Stimulated activated effector memory CD8-positive, alpha-beta T cell treated with anti-CD3 and anti-CD28 coated beads, Interleukin-12 subunit alpha, Interleukin-12 subunit beta, amount 100 ng/mL, for 72 hours (primary cell): Measurements from ENCODE around the gene CRADD.
"Not testable (repeated sequence)": the region's sequence is repeated elsewhere in the genome, so short reads cannot be mapped to it uniquely, and the experiment has no call there.

Experiments used
- ATAC-seq: fragments of 150-1000 bp; cut with Tn5 transposase; 2 replicates; pipeline ENCODE4 v1.10.0; 2021
- DNase-seq, 2 donors: peaks; one replicate each; pipeline ENCODE4 v3.0.0; 2021 to 2022; ENCODE audit warnings: low spot score in 2 of 2
- H3K27ac Mint-ChIP-seq: one replicate; pipeline ENCODE4 v1.8.0; 2022; ENCODE audit warnings: mild to moderate bottlenecking, mixed read lengths
- H3K36me3 Mint-ChIP-seq: one replicate; pipeline ENCODE4 v1.8.0; 2022; ENCODE audit warnings: mild to moderate bottlenecking, mixed read lengths
- H3K4me1 Mint-ChIP-seq: one replicate; pipeline ENCODE4 v1.8.0; 2022; ENCODE audit warnings: mixed read lengths
- H3K4me3 Mint-ChIP-seq: one replicate; pipeline ENCODE4 v1.8.0; 2022; ENCODE audit warnings: mild to moderate bottlenecking, mixed read lengths
- H3K9me3 Mint-ChIP-seq: one replicate; pipeline ENCODE4 v1.8.0; 2022; ENCODE audit warnings: mixed read lengths

CRADD gene

GRCh38 chr12:93708952-93709351 lies 31.8 kb downstream of the CRADD start:
- Mint-ChIP-seq H3K9me3 (peaks cover 15% of the 10 kb centered on the region), H3K36me3 (no peaks in the 10 kb centered on the region), H3K4me3 (no peak overlapping the region), H3K27ac (no peak overlapping the region), H3K4me1 (peaks cover 29% of the 10 kb centered on the region)
- no peak for DNase-seq
- ATAC-seq = no peak

- Mint-ChIP-seq H3K27ac (no peak overlapping the region), H3K9me3 (peaks cover 15% of the 10 kb centered on the region), H3K4me3 (no peak overlapping the region), H3K36me3 (no peaks in the 10 kb centered on the region), H3K4me1 (peaks cover 25% of the 10 kb centered on the region)
- DNase-seq (no peak), ATAC-seq (no peak)
These were observed 32.2 kb downstream of the CRADD start for GRCh38 chr12:93709386-93709785.

GRCh38 chr12:93710574-93710926 lies 33.4 kb downstream of the CRADD start:
- Mint-ChIP-seq H3K4me1 (peaks cover 14% of the 10 kb centered on the region), H3K9me3 (peaks cover 15% of the 10 kb centered on the region), H3K36me3 (no peaks in the 10 kb centered on the region), H3K4me3 (no peak overlapping the region), H3K27ac (no peak overlapping the region)
- DNase-seq (no peak), ATAC-seq (no peak)

GRCh38 chr12:93711502-93711901 lies 34.3 kb downstream of the CRADD start:
- H3K4me1 Mint-ChIP-seq, H3K36me3 Mint-ChIP-seq, ATAC-seq, H3K27ac Mint-ChIP-seq, H3K4me3 Mint-ChIP-seq, DNase-seq: not testable (repeated sequence)
- H3K9me3 Mint-ChIP-seq = peaks cover 15% of the 10 kb centered on the region

GRCh38 chr12:93712200-93712599 lies 35.0 kb downstream of the CRADD start:
- Mint-ChIP-seq H3K4me1 (peaks cover 6% of the 10 kb centered on the region), H3K36me3 (no peaks in the 10 kb centered on the region), H3K27ac (no peak overlapping the region)

GRCh38 chr12:93713060-93713459 lies 35.9 kb downstream of the CRADD start:
- peaks cover 6% of the 10 kb centered on the region for H3K4me1 Mint-ChIP-seq
- H3K4me3 Mint-ChIP-seq = no peak overlapping the region
- ATAC-seq (no peak), DNase-seq (no peak)
- no peaks in the 10 kb centered on the region for H3K36me3 Mint-ChIP-seq
- no peak overlapping the region for H3K27ac Mint-ChIP-seq
- H3K9me3 Mint-ChIP-seq = peaks cover 13% of the 10 kb centered on the region

More at GRCh38 chr12:93712200-93712599, 35.0 kb downstream of the CRADD start:
- DNase-seq = no peak
- H3K9me3 Mint-ChIP-seq = peaks cover 15% of the 10 kb centered on the region
- no peak for ATAC-seq
- no peak overlapping the region for H3K4me3 Mint-ChIP-seq

- no peak overlapping the region for H3K4me3 Mint-ChIP-seq
These were observed 36.6 kb downstream of the CRADD start for GRCh38 chr12:93713800-93714199.

GRCh38 chr12:93714382-93714781 lies 37.2 kb downstream of the CRADD start:
- no peak overlapping the region for H3K27ac Mint-ChIP-seq
- DNase-seq = no peak

More at GRCh38 chr12:93713800-93714199, 36.6 kb downstream of the CRADD start:
- DNase-seq = no peak
- Mint-ChIP-seq H3K9me3 (peaks cover 8% of the 10 kb centered on the region), H3K36me3 (no peaks in the 10 kb centered on the region), H3K4me1 (peaks cover 6% of the 10 kb centered on the region), H3K27ac (no peak overlapping the region)
- ATAC-seq = no peak

GRCh38 chr12:93719710-93720109 lies 42.5 kb downstream of the CRADD start:
- Mint-ChIP-seq H3K4me3 (no peak overlapping the region), H3K27ac (no peak overlapping the region), H3K9me3 (peaks cover 10% of the 10 kb centered on the region), H3K4me1 (peaks cover 10% of the 10 kb centered on the region), H3K36me3 (no peaks in the 10 kb centered on the region)
- DNase-seq (no peak), ATAC-seq (no peak)

More at GRCh38 chr12:93714382-93714781, 37.2 kb downstream of the CRADD start:
- Mint-ChIP-seq H3K36me3 (no peaks in the 10 kb centered on the region), H3K9me3 (peaks cover 6% of the 10 kb centered on the region), H3K4me1 (peaks cover 6% of the 10 kb centered on the region), H3K4me3 (no peak overlapping the region)
- no peak for ATAC-seq

GRCh38 chr12:93720559-93720958 lies 43.4 kb downstream of the CRADD start:
- Mint-ChIP-seq H3K27ac (no peak overlapping the region), H3K4me3 (no peak overlapping the region), H3K36me3 (no peaks in the 10 kb centered on the region), H3K9me3 (peaks cover 10% of the 10 kb centered on the region), H3K4me1 (peaks cover 14% of the 10 kb centered on the region)
- ATAC-seq (no peak), DNase-seq (no peak)

- no peak overlapping the region for H3K27ac Mint-ChIP-seq
- H3K36me3 Mint-ChIP-seq = no peaks in the 10 kb centered on the region
- H3K9me3 Mint-ChIP-seq = peaks cover 10% of the 10 kb centered on the region
- no peak overlapping the region for H3K4me3 Mint-ChIP-seq
- H3K4me1 Mint-ChIP-seq = peaks cover 16% of the 10 kb centered on the region
- DNase-seq (no peak), ATAC-seq (no peak)
These were observed 45.0 kb downstream of the CRADD start for GRCh38 chr12:93722179-93722578.

- no peak overlapping the region for H3K27ac Mint-ChIP-seq
- no peak for DNase-seq
- H3K9me3 Mint-ChIP-seq = peaks cover 10% of the 10 kb centered on the region
- no peak overlapping the region for H3K4me3 Mint-ChIP-seq
- ATAC-seq = no peak
- peaks cover 16% of the 10 kb centered on the region for H3K4me1 Mint-ChIP-seq
- H3K36me3 Mint-ChIP-seq = no peaks in the 10 kb centered on the region
These were observed 45.8 kb downstream of the CRADD start for GRCh38 chr12:93722835-93723567.

- Mint-ChIP-seq H3K9me3 (peaks cover 10% of the 10 kb centered on the region), H3K36me3 (no peaks in the 10 kb centered on the region), H3K4me1 (peaks cover 16% of the 10 kb centered on the region), H3K27ac (no peak overlapping the region), H3K4me3 (no peak overlapping the region)
- ATAC-seq = no peak
- DNase-seq = no peak
These were observed 46.4 kb downstream of the CRADD start for GRCh38 chr12:93723568-93723930.

- no peak for ATAC-seq
- Mint-ChIP-seq H3K36me3 (no peaks in the 10 kb centered on the region), H3K27ac (no peak overlapping the region), H3K4me3 (no peak overlapping the region), H3K9me3 (peaks cover 8% of the 10 kb centered on the region), H3K4me1 (peaks cover 16% of the 10 kb centered on the region)
- DNase-seq = no peak
These were observed 48.4 kb downstream of the CRADD start for GRCh38 chr12:93725531-93725930.

GRCh38 chr12:93727195-93727811 lies 50.1 kb downstream of the CRADD start:
- no peak for DNase-seq
- H3K9me3 Mint-ChIP-seq = peaks cover 5% of the 10 kb centered on the region
- no peak for ATAC-seq
- no peak overlapping the region for H3K4me3 Mint-ChIP-seq
- peaks cover 14% of the 10 kb centered on the region for H3K4me1 Mint-ChIP-seq
- no peak overlapping the region for H3K27ac Mint-ChIP-seq
- no peaks in the 10 kb centered on the region for H3K36me3 Mint-ChIP-seq

GRCh38 chr12:93727911-93728310 lies 50.7 kb downstream of the CRADD start:
- Mint-ChIP-seq H3K9me3 (no peaks in the 10 kb centered on the region), H3K4me1 (peaks cover 8% of the 10 kb centered on the region), H3K4me3 (no peak overlapping the region), H3K36me3 (no peaks in the 10 kb centered on the region), H3K27ac (no peak overlapping the region)
- no peak for ATAC-seq
- no peak for DNase-seq
